Right lung (tissue), 5 donors: Measurements from ENCODE around the gene SDS. TPM values are rescaled to one million over a fixed set of nuclear protein-coding genes. Genes with fewer than 3 reads are reported as not detected.

Experiments used
- DNase-seq, 2 donors: peaks; one replicate each; pipeline ENCODE4 v3.0.0-alpha.2; 2013
- polyA plus RNA-seq, 5 donors: library from polyadenylated mRNA; unstranded; fragments of 120-200 nt; gene quantifications; one replicate each; pipeline versions ENCODE4 v1.2.1 to v1.2.3, GENCODE V29; 2013; ENCODE audit warnings: inconsistent platforms in 1 of 5, low replicate concordance in 1 of 5; ENCODE audit not compliant: insufficient read length in 5 of 5, insufficient read depth in 1 of 5

The SDS gene
- polyA plus RNA-seq, 5 donors, result 0.17 to 0.40 (median 0.28) TPM; not detected in 1

DNA sequence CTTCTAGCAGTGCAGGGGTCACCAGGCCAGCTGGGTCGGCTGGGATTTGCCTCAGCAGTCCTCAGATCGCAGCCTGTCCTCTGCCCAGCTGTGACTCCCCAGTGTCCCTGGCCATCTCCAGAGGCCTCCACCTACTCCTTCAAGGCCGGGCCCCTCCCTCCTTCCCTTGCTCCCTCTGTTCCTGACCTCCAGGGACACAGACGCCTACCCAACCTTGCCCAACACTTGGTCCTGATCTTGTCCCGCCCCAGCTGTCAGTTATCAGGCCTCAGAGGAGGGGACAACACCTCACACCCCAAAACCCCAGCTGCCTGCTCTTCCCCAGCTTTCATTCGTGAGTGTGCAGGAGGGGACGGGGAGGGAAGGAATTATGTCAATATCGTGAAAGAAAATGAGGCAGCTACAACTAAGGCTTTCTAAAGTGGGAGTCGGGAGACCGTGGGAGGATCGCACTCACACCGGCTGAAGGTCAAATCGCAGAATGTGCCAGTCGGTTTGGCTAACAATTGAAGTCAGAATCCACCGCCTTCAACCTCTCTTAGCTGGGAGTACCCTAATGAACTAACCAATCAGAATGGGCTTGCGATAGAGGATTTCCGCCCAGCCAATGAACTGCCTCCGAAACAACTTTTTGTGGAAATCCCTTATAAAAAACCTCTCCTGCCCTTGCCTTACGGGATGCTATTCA lies 54.7 kb downstream of the SDS start:
- DNase-seq, result no peak

DNA sequence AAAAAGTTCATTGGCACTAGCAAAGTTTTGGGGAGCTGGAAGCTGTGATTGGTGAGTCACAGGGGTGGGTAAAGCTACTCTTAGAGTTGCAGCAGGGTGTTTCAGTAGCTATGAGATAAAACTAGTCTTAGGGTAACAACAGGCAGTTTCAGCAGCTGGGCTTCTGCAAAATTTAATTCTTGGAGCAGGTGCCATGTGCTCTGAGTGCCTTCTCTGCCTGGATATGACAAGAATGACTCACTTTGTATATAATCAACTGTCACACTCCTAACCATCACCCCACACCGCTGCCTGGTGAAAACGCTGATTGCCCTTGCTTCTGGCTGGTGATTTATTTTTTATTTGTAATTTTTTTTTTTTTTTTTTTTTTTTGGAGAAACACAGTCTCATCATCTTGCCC lies 55.8 kb downstream of the SDS start:
- DNase-seq, result no peak

DNA sequence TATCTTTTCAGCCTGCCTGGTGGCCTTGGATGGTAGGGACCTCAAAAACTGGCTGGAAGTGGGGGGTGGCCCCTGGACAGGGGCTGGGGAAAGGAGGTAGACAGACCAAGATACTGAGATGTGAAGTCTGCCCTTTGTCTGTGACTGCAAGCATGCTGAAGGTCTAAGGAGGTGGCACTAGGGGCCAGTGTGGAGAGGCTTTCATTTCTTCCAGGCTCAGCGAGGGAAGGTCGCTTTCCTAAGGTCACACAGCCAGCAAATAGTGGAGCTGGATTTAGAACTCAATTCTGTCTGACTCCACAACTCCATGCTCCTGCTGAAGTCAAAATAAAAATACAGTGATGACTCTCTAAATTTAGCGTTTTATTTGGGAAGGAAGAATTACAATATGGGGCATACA lies 56.6 kb downstream of the SDS start:
- no peak for DNase-seq

DNA sequence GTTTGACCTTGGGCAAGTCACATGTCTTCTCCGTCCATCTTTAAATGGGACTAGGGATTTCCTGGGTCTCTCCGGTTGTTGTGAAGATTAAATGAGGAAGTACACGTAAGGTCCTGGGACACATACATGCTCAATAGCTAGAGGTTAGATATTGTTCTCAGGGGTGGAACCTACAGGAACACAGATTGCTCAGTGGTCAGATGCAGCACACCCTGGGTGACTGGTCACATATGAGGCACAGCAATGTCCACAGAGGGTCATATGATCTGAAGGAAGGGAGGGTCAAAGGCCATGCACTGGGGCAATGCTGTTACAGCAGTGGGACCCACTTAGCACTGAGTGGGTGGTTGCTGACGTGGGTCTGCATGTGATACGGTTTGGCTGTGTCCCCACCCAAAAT lies 57.3 kb downstream of the SDS start:
- no peak for DNase-seq

DNA sequence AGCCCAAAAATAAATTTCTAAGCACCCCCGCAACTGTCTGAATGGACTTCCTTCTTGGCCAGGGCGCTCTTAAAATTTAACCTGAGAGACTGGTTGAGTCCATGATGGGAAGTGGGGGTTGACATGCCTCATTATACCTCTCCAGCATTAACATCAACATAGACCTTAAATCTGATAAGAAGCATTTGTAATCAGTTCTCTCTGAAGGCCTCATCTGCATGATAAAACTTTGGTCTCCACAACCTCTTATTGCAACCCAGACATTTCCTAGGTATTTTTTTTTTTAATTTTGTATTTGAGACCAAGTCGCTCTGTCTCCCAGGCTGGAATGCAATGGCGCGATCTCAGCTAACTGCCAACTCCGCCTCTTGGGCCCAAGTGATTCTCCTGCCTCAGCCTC lies 58.4 kb downstream of the SDS start:
- DNase-seq, result no peak

Other genes with a start within 250 kb of the SDS start
- gene DDX54, start 218.4 kb downstream of the SDS start, polyA plus RNA-seq, result 10 to 100 TPM; 42.3 to 88.3 (median 54.9) TPM
- gene RITA1, start 218.2 kb downstream of the SDS start, polyA plus RNA-seq, result 10 to 100 TPM in 3 of 5 donors, 1 to 10 TPM in 2; 8.3 to 16.7 (median 11.5) TPM
- gene TPCN1, start 182.4 kb downstream of the SDS start, polyA plus RNA-seq, result 10 to 100 TPM; 21.7 to 36.0 (median 28.8) TPM
- 10 to 100 TPM; 10.5 to 16.8 (median 14.5) TPM for gene SLC8B1, start 68.8 kb downstream of the SDS start, polyA plus RNA-seq
- 10 to 100 TPM; 16.4 to 23.1 (median 19.9) TPM for gene PLBD2, start 45.3 kb downstream of the SDS start, polyA plus RNA-seq
- gene SDSL, start 18.5 kb upstream of the SDS start, polyA plus RNA-seq, result 1 to 10 TPM; 3.1 to 5.5 (median 5.1) TPM
- gene LHX5, start 68.0 kb upstream of the SDS start, polyA plus RNA-seq, result not detected